HUES6 (cell line): Measurements from ENCODE around the gene NLRP6.

Experiments
- H3K27ac ChIP-seq: 2 replicates; pipeline ENCODE4 v1.7.0; 2013; ENCODE audit warnings: low read depth, mild to moderate bottlenecking, low read length, inconsistent platforms
- H3K27me3 ChIP-seq: 2 replicates; pipeline ENCODE4 v1.6.1; 2013; ENCODE audit warnings: low read length; ENCODE audit not compliant: control insufficient read depth, insufficient read depth
- H3K36me3 ChIP-seq: 2 replicates; pipeline ENCODE4 v1.6.1; 2013; ENCODE audit warnings: low read length; ENCODE audit not compliant: control insufficient read depth, insufficient read depth
- H3K4me1 ChIP-seq: 2 replicates; pipeline ENCODE4 v1.6.1; 2013; ENCODE audit warnings: low read length; ENCODE audit not compliant: control insufficient read depth, insufficient read depth
- H3K4me3 ChIP-seq: 2 replicates; pipeline ENCODE4 v1.5.1; 2013; ENCODE audit warnings: low read depth, low read length
- H3K9ac ChIP-seq: one replicate; pipeline ENCODE4 v1.6.1; 2013; ENCODE audit warnings: mild to moderate bottlenecking, low read length
- H3K9me3 ChIP-seq: 2 replicates; pipeline ENCODE4 v1.6.1; 2013; ENCODE audit warnings: low read depth, low read length; ENCODE audit not compliant: control insufficient read depth, insufficient read depth

Gene NLRP6

DNA sequence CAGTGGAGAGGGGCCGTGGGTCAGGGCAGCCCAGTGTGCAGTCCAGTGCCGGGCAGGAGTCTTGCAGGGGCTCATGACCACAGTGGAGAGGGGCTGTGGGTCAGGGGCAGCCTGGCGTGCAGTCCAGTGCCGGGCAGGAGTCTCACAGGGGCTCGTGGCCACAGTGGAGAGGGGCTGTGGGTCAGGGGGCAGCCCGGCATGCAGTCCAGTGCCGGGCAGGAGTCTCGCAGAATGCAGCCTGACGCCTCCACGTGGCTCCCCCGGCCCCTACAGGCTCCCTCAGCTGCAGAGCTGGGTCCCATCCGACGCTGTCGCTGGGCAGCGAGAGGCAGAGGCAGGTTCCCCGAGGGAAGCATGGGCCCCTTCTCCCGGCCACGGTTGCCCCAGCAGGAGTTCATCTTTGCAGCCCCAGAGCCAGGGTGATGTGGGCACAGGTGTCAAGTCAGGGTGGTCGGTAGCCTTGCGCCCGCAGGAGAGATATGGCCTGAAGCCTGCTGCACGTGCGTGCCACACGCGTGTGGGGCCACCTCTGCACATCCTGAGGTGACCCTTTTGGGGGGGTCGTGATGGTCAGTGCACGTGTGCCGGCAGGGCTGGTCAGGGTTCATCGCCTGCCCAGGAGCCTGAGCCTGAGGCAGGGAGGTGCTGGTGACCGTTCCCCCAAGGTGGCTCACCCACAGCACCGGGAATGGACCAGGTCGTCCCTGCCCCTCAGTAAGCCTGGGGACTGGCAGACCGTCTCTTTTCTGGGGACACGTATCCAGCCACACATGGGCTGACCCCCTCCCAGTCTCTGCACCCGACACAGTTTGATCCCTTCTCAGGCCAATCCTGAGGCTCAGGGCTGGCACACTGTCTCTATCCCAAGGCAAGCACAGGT lies 18.2 kb downstream of the NLRP6 start:
- Histone ChIP-seq H3K36me3 (peaks cover 31% of the 10 kb centered on the region), H3K4me3 (no peak overlapping the region), H3K4me1 (peaks cover 28% of the 10 kb centered on the region), H3K9me3 (no peaks in the 10 kb centered on the region), H3K27me3 (no peaks in the 10 kb centered on the region), H3K27ac (no peak overlapping the region), H3K9ac (no peak overlapping the region)

- Histone ChIP-seq H3K9ac (no peak overlapping the region), H3K27ac (no peak overlapping the region), H3K4me3 (no peak overlapping the region)
Measured at GRCh38 chr11:297051-297585, 18.9 kb downstream of the NLRP6 start.

DNA sequence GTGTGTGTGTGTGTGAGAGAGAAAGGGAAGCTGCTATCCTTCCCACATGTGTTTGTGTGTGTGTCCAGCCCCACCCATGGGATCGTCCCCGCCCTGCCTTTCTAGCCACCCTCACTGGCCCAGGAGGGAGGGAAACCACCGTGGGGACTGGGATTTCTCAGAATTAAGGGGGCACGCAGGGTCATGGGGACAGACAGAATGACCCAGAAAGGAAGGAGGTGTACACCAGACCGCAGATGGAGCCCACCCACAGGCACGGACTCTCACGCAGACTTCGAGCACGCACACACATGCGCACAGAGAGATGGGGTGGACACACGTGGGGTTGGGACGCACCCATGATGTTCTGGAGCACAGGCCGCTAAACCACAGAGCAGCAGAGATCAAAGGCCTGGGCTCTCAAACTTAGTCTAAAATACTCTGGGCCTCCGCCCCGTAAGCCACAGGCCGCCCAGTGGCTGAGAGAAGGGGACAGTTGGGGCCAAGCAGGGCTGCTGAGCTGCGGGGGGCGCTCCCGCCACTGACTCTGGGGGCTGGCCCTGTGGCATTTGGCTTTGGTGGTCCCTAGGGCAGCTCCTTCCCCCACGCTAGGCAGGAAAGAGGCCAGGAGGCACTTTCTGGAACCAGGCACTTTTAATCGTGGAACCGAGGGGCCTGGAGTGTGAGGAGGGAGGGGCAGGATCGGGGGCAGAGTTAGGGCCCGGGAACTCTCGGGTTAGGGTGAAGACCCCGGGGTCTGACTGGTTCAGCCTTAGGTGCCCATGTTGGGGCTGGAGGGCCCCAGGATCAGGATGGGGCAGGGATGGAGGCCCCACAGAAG lies 19.6 kb downstream of the NLRP6 start:
- no peak overlapping the region for H3K9ac ChIP-seq
- no peaks in the 10 kb centered on the region for H3K27me3 ChIP-seq
- H3K36me3 ChIP-seq: peaks cover 26% of the 10 kb centered on the region
- H3K9me3 ChIP-seq: no peaks in the 10 kb centered on the region
- peak overlapping the region; percentile 18; the same call in 1 of the 2 replicates for H3K27ac ChIP-seq
- H3K4me1 ChIP-seq: peaks cover 24% of the 10 kb centered on the region
- no peak overlapping the region for H3K4me3 ChIP-seq

More at GRCh38 chr11:297051-297585, 18.9 kb downstream of the NLRP6 start:
- Histone ChIP-seq H3K27me3 (no peaks in the 10 kb centered on the region), H3K9me3 (no peaks in the 10 kb centered on the region), H3K36me3 (peaks cover 31% of the 10 kb centered on the region), H3K4me1 (peaks cover 24% of the 10 kb centered on the region)

- H3K36me3 ChIP-seq: peaks cover 19% of the 10 kb centered on the region
- no peak overlapping the region for H3K4me3 ChIP-seq
- peak overlapping the region; percentile 18; the same call in 1 of the 2 replicates for H3K27ac ChIP-seq
- no peak overlapping the region for H3K9ac ChIP-seq
- H3K27me3 ChIP-seq: no peaks in the 10 kb centered on the region
- H3K9me3 ChIP-seq: no peaks in the 10 kb centered on the region
- peaks cover 24% of the 10 kb centered on the region for H3K4me1 ChIP-seq
Measured at GRCh38 chr11:298406-299065, 20.3 kb downstream of the NLRP6 start.

DNA sequence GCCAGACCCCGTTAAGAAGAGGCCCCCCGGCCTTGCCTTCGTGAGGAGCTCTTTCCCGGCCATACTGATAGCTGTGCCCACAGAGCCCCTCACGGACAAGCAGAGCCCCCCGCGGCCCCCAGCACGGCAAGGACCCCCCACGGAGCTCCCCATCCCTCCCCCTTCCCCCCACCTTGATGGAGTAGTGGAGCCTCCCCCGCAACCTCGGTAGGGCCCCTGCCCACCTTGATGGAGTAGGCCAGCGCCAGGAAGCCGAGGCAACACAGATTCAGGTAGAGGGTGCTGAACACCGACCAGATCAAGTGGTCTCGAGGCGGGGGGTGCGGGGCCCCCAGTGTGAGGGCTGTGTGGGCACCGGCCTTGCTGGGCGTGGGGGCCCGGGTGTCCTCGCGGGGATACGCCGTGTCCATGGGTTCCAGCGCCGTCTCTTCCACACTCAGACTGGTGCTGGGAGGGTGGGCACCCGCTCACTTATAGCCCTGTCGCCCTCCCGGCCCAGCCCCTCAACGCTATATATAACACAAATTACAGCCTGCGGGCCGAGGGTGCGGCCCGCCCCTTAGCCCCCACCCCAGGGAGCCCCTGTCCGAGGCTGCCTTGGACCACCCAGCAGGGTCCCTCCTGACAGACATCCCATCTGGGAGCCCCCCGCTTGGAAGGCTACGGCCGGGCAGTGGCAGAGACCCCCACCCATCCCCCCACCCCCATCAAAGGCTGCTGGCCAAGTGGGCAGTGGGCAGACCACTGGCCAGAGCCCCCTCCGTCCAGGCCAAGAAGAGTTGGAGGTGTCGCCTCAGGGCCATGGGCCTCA lies 21.1 kb downstream of the NLRP6 start, which contains the start of gene IFITM5:
Gene IFITM5 (minus strand): TSS at position 446 of the 811 bp plus-strand sequence. CDS start 36 bp downstream, at position 410.
- Histone ChIP-seq H3K36me3 (peaks cover 11% of the 10 kb centered on the region), H3K9ac (no peak within 1 kb of the TSS), H3K4me3 (no peak within 1 kb of the TSS), H3K27me3 (no peaks in the 10 kb centered on the region), H3K4me1 (peaks cover 26% of the 10 kb centered on the region), H3K27ac (peak within 1 kb of the TSS; percentile 18; the same call in 1 of the 2 replicates), H3K9me3 (no peaks in the 10 kb centered on the region)

- Histone ChIP-seq H3K27ac (no peak overlapping the region), H3K27me3 (no peaks in the 10 kb centered on the region), H3K4me1 (peaks cover 30% of the 10 kb centered on the region), H3K36me3 (0 out of 2 replicates have a peak, but pooled peaks cover 5% of the 10 kb centered on the region), H3K9me3 (no peaks in the 10 kb centered on the region), H3K4me3 (no peak overlapping the region), H3K9ac (no peak overlapping the region)
Measured at GRCh38 chr11:299951-300735, 21.9 kb downstream of the NLRP6 start.

DNA sequence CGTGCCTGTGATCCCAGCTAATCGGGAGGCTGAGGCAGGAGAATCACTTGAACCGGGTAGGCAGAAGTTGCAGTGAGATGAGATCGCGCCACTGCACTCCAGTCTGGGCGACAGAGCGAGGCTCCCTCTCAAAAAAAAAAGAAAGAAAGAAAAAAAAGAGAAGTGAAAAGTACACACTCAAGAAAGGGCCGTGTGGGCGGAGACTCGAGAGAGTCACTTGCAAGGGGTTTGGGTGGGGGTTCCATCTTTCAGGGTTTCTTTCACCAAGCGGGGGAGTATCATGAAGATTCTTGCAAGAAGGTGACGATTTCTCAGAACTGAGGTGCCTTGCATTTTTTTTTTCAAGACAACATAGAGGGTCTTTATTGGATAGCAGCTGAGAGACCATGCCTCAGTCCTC lies 25.2 kb downstream of the NLRP6 start:
- H3K4me1 ChIP-seq: peaks cover 51% of the 10 kb centered on the region

DNA sequence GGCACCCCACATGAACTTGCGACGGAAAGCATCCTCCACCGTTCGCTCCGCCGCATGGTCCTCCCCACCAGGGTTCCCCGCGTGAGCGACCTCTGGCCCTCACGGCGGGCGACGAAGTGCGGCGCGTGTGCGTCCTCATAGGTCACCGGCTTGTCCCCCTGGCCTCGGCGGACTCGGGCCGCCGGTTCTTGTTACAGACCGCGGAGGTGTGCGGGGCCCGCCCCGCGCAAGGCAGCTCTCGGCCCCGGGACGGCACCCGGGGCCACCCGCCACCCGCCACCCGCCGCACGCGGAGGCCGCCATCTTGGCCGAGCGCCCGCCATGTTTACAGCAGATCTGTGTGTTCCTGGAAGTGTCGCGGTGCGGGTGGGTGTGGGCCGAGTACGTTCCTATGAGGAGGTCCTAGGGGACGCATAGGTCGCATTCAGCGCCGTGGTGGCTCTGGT lies 25.9 kb downstream of the NLRP6 start:
- Histone ChIP-seq H3K9ac (no peak overlapping the region), H3K36me3 (no peaks in the 10 kb centered on the region), H3K4me3 (no peak overlapping the region), H3K27me3 (no peaks in the 10 kb centered on the region), H3K9me3 (no peaks in the 10 kb centered on the region), H3K4me1 (peaks cover 53% of the 10 kb centered on the region), H3K27ac (peak overlapping the region; percentile 17; the same call in 1 of the 2 replicates)

More for the DNA sequence above, 25.2 kb downstream of the NLRP6 start:
- Histone ChIP-seq H3K9me3 (no peaks in the 10 kb centered on the region), H3K27ac (no peak overlapping the region), H3K4me3 (no peak overlapping the region), H3K27me3 (no peaks in the 10 kb centered on the region), H3K36me3 (no peaks in the 10 kb centered on the region), H3K9ac (no peak overlapping the region)

DNA sequence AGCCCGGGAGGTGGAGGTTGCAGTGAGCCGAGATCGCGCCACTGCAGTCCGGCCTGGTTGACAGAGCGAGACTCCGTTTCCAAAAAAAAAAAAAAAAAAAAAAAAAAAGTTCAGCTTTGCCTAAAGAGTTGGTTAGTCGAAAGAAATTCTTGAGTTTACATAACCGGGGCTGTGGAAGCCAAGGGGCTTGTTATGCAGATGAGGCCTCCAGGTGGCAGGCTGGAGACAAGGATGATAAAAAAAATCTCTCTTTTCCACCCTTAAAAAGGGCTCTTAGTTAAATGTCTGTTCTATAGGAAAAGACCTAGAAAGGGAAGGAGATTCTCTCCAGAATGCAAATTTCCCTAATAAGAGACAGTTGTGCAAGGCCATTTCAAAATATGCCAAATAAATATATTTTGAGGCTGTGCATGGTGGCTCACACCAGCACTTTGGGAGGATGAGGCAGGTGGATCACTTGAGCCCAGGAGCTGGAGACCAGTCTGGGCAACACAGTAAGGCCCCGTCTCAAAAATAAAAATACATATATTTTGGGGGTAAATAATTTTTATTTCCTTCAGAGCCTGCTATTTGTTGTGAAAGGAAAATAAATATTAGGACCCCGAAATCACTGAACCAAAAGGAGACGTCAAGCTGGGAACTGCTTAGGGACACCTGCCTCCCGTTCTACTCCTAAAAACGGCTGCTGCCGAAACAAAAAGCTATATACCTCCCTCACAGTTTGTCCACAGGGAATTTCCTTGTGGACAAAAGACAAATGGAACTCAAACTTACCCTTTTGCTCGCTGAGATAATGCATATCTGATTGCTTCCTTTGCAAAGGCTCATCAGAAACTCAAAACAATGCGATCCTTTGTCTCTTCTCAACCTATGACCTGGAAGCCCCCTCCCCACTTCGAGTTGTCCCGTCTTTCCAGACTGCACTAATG lies 27.0 kb downstream of the NLRP6 start:
- H3K36me3 ChIP-seq: no peaks in the 10 kb centered on the region
- no peaks in the 10 kb centered on the region for H3K27me3 ChIP-seq
- H3K9me3 ChIP-seq: no peaks in the 10 kb centered on the region
- peaks cover 57% of the 10 kb centered on the region for H3K4me1 ChIP-seq
- peak overlapping the region; percentile 25; the same call in 1 of the 2 replicates for H3K4me3 ChIP-seq
- peak overlapping the region; percentile 52; the same call in 1 of the 2 replicates for H3K27ac ChIP-seq
- no peak overlapping the region for H3K9ac ChIP-seq
